RPMI8226 (cell line): Measurements from ENCODE around the gene LRSAM1.

Source experiments
- DNase-seq: peaks from one replicate; pipeline ENCODE4 v3.0.0-alpha.2; 2015

LRSAM1 gene

GRCh38 chr9:127537792-127538191, 86.5 kb downstream of the LRSAM1 start:
- DNase-seq, result no peak

- no peak for DNase-seq
Measured at GRCh38 chr9:127538849-127539258, 87.5 kb downstream of the LRSAM1 start.

- no peak for DNase-seq
Measured at GRCh38 chr9:127539259-127539981, 88.1 kb downstream of the LRSAM1 start.

GRCh38 chr9:127539982-127540663, 88.8 kb downstream of the LRSAM1 start:
- DNase-seq, result no peak

GRCh38 chr9:127540664-127541041, 89.3 kb downstream of the LRSAM1 start:
- no peak for DNase-seq

- DNase-seq, result no peak
Measured at GRCh38 chr9:127541176-127541575, 89.9 kb downstream of the LRSAM1 start.

GRCh38 chr9:127541865-127542264, 90.6 kb downstream of the LRSAM1 start:
- DNase-seq, result no peak

- DNase-seq, result no peak
Measured at GRCh38 chr9:127543221-127543620, 91.9 kb downstream of the LRSAM1 start.

GRCh38 chr9:127543973-127544533, 92.7 kb downstream of the LRSAM1 start:
- no peak for DNase-seq

- no peak for DNase-seq
Measured at GRCh38 chr9:127545196-127546124, 94.2 kb downstream of the LRSAM1 start.

GRCh38 chr9:127546125-127546832, 95.0 kb downstream of the LRSAM1 start:
- DNase-seq, result no peak

GRCh38 chr9:127548352-127548881, 97.1 kb downstream of the LRSAM1 start:
- DNase-seq, result no peak

GRCh38 chr9:127549218-127549617, 97.9 kb downstream of the LRSAM1 start:
- DNase-seq, result no peak

- DNase-seq, result no peak
Measured at GRCh38 chr9:127549751-127550150, 98.4 kb downstream of the LRSAM1 start.

- no peak for DNase-seq
Measured at GRCh38 chr9:127550282-127550681, 99.0 kb downstream of the LRSAM1 start.

- no peak for DNase-seq
Measured at GRCh38 chr9:127550751-127551150, 99.4 kb downstream of the LRSAM1 start.
